Karpas-422 (cell line): ENCODE measurements around the gene NLRP11. TPM values are rescaled to one million over a fixed set of nuclear protein-coding genes. Genes with fewer than 3 reads are reported as not detected.

Source experiments
- DNase-seq: peaks from one replicate; pipeline ENCODE4 v3.0.0-alpha.2; 2015
- H2AFZ ChIP-seq: fragments of 200-600 bp; sonication (generic); 2 replicates; pipeline ENCODE4 v1.6.1; 2014; ENCODE audit warnings: antibody characterized with exemption, low read length, mixed read lengths
- H3K27ac ChIP-seq: fragments of 200-600 bp; sonication (generic); 2 replicates; pipeline ENCODE4 v1.5.1; 2014; ENCODE audit warnings: mild to moderate bottlenecking, low read length, moderate library complexity
- H3K27me3 ChIP-seq: fragments of 200-600 bp; sonication (generic); 2 replicates; pipeline ENCODE4 v1.6.1; 2014; ENCODE audit warnings: low read length, mixed read lengths
- H3K36me3 ChIP-seq: fragments of 200-600 bp; sonication (generic); 2 replicates; pipeline ENCODE4 v1.6.1; 2014; ENCODE audit warnings: low read length, mixed read lengths; ENCODE audit not compliant: insufficient read depth
- H3K4me1 ChIP-seq: fragments of 200-600 bp; sonication (generic); 2 replicates; pipeline ENCODE4 v1.6.1; 2014; ENCODE audit warnings: mild to moderate bottlenecking, low read length, mixed read lengths
- H3K4me2 ChIP-seq: fragments of 200-600 bp; sonication (generic); 2 replicates; pipeline ENCODE4 v1.6.1; 2014; ENCODE audit warnings: low read length, low read depth, mild to moderate bottlenecking; ENCODE audit not compliant: poor library complexity, severe bottlenecking
- H3K4me3 ChIP-seq: fragments of 200-600 bp; sonication (generic); 2 replicates; pipeline ENCODE4 v1.5.1; 2014; ENCODE audit warnings: mild to moderate bottlenecking, antibody characterized with exemption, low read length, mixed read lengths
- H3K79me2 ChIP-seq: fragments of 200-600 bp; sonication (generic); 2 replicates; pipeline ENCODE4 v1.6.1; 2014; ENCODE audit warnings: mild to moderate bottlenecking, low read length, mixed read lengths
- H3K9ac ChIP-seq: fragments of 200-600 bp; sonication (generic); 2 replicates; pipeline ENCODE4 v1.6.0; 2014; ENCODE audit warnings: low read length
- H3K9me2 ChIP-seq: fragments of 200-600 bp; sonication (generic), shearing (Covaris generic); replicated peaks from 2 replicates; pipeline ENCODE4 v1.6.0; 2014; ENCODE audit warnings: mild to moderate bottlenecking, low read length, moderate library complexity; ENCODE audit not compliant: insufficient read depth
- H3K9me3 ChIP-seq: fragments of 300-700, 200-600 bp; sonication (generic); 2 replicates; pipeline ENCODE4 v1.6.1; 2014; ENCODE audit warnings: low read length, mixed read lengths
- H4K20me1 ChIP-seq: fragments of 200-600 bp; sonication (generic); 2 replicates; pipeline ENCODE4 v1.6.1; 2014; ENCODE audit warnings: mild to moderate bottlenecking, antibody characterized with exemption, low read length, low read depth; ENCODE audit not compliant: insufficient read depth
- total RNA-seq: library from RNA; depleted of rRNA; stranded (reverse); fragments of >200 nt; shearing (Covaris generic); gene quantifications from 2 replicates; pipeline ENCODE4 v1.2.3, GENCODE V29; 2014; ENCODE audit warnings: low replicate concordance; rRNA removed

The NLRP11 gene
- total RNA-seq, result 1.8 and 5.0 TPM in 2 replicates

DNA sequence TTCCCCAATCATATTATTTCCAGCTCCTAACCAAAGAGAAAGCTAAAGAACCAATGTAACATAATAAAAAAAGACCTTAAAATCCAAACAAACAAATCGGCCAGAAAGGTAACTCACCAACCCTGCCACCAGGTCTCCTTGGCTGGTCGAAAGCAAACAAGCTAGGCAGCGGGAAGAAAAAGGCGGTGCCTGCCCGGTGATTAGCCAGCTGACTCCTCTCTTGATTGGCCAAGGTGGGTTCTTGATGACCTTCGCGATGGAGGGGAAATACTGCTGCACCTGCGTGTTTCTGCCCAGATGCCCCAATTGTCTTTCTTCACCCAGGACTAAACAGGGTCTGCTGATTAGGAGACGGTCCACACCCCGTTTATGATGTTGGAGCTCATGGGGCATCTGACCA, at the start of gene NLRP11:
Gene NLRP11, minus strand, starts transcription at position 154 of the 400 bp plus-strand sequence. CDS start 13,825 bp downstream, outside the sequence.
- H3K27ac ChIP-seq, result no peak within 1 kb of the TSS

DNA sequence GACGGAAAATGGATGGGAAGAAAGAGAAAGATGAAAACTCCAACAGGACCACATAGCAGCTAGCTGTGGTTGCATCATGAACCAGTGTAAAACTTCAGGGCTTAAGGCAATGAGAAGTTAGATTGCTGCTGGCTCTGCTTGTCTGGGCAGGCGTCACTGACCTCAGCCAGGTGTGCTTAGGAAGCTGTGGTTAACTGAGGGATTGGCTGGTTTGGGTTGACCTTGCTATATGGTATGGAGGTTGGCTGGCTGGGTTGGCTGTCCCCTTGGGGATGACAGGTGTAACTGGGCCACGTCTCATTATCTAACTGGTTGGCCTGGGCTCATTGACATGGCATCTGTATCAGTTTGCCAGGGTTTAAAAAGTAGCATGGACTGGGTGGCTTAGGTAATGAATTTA, 45.4 kb upstream of the NLRP11 start:
- Histone ChIP-seq H3K9ac (no peak overlapping the region), H3K4me2 (no peak overlapping the region), H2AFZ (no peak overlapping the region), H3K9me3 (no peaks in the 10 kb centered on the region), H4K20me1 (no peaks in the 10 kb centered on the region), H3K27me3 (0 out of 2 replicates have a peak, but pooled peaks cover 2% of the 10 kb centered on the region), H3K4me1 (peaks cover 16% of the 10 kb centered on the region), H3K79me2 (no peaks in the 10 kb centered on the region), H3K9me2 (no peaks in the 10 kb centered on the region), H3K27ac (no peak overlapping the region), H3K36me3 (no peaks in the 10 kb centered on the region), H3K4me3 (no peak overlapping the region)
- DNase-seq, result no peak

More for the DNA sequence above, at the start of gene NLRP11:
- Histone ChIP-seq H3K79me2 (no peaks in the 10 kb centered on the region), H3K4me1 (0 out of 2 replicates have a peak, but pooled peaks cover 6% of the 10 kb centered on the region), H3K4me2 (no peak within 1 kb of the TSS), H3K9ac (no peak within 1 kb of the TSS), H3K9me3 (no peaks in the 10 kb centered on the region), H3K9me2 (no peaks in the 10 kb centered on the region), H3K27me3 (no peaks in the 10 kb centered on the region), H2AFZ (no peak within 1 kb of the TSS), H4K20me1 (no peaks in the 10 kb centered on the region), H3K36me3 (no peaks in the 10 kb centered on the region), H3K4me3 (no peak within 1 kb of the TSS)
- DNase-seq, result no peak

DNA sequence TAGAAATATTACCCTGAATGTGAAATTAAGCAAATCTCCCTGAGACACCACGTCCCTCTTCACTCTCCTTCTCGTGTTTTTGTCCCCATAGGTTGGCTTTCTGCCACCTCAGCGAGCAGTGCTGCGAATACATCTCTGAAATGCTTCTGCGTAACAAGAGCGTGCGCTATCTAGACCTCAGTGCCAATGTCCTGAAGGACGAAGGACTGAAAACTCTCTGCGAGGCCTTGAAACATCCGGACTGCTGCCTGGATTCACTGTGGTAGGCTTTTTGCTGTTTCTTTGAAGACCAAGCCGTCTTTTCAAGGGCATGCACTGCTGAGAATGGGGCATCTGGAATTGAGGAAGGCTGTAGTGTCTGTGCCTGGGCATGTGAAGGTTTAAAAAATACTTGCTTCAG, 38.9 kb upstream of the NLRP11 start:
- Histone ChIP-seq H3K4me1 (peaks cover 24% of the 10 kb centered on the region), H3K79me2 (no peaks in the 10 kb centered on the region), H3K9ac (no peak overlapping the region), H4K20me1 (no peaks in the 10 kb centered on the region), H3K9me2 (no peaks in the 10 kb centered on the region), H2AFZ (no peak overlapping the region), H3K4me2 (no peak overlapping the region), H3K4me3 (no peak overlapping the region), H3K9me3 (no peaks in the 10 kb centered on the region), H3K36me3 (no peaks in the 10 kb centered on the region), H3K27ac (no peak overlapping the region), H3K27me3 (0 out of 2 replicates have a peak, but pooled peaks cover 2% of the 10 kb centered on the region)
- DNase-seq, result no peak

DNA sequence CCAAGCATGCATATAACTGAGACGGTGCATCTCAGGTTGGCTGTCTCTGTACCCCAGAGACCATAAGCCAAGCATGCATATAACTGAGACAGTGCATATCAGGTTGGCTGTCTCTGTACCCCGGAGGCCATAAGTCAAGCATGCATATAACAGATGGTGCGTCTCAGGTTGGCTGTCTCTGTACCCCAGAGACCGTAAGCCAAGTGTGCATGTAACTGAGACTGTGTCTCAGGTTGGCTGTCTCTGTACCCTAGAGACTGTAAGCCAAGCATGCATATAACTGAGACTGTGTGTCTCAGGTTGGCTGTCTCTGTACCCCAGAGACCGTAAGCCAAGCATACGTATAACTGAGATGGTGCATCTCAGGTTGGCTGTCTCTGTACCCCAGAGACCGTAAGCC, 35.3 kb upstream of the NLRP11 start:
- H3K4me3 ChIP-seq, result peak overlapping the region; percentile 2; the same call in 1 of the 2 replicates
- no peaks in the 10 kb centered on the region for H3K79me2 ChIP-seq
- H3K4me2 ChIP-seq, result peak overlapping the region; percentile 42
- H3K9me2 ChIP-seq, result no peaks in the 10 kb centered on the region
- no peaks in the 10 kb centered on the region for H3K27me3 ChIP-seq
- H3K27ac ChIP-seq, result peak overlapping the region; percentile 86
- H3K9me3 ChIP-seq, result no peaks in the 10 kb centered on the region
- no peaks in the 10 kb centered on the region for H4K20me1 ChIP-seq
- H3K4me1 ChIP-seq, result peaks cover 28% of the 10 kb centered on the region
- peak; percentile 97 for DNase-seq
- H2AFZ ChIP-seq, result no peak overlapping the region
- H3K9ac ChIP-seq, result no peak overlapping the region
- H3K36me3 ChIP-seq, result peaks cover 10% of the 10 kb centered on the region; the same call in 1 of the 2 replicates

DNA sequence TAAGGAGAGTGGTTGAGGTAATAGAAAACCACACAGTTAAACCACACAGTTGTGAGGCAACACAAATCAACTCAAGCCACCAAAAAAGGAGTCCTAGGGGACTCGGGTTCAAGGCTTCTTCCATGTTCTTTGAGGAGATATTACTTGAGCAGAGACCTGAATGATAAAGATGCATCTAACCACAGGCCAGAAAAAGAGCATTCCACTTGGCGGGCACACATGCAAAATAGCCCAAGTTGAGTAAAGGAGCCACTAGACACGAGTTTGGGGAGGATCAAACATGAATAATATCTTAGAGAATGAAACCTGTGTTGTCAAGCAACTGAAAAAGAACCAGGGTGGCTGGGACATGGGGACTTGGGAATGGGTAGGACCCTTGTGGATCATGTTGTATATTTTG, 34.7 kb upstream of the NLRP11 start:
- Histone ChIP-seq H3K4me2 (peak overlapping the region; percentile 42), H2AFZ (no peak overlapping the region), H3K36me3 (peaks cover 10% of the 10 kb centered on the region; the same call in 1 of the 2 replicates), H3K27me3 (no peaks in the 10 kb centered on the region), H3K9me3 (no peaks in the 10 kb centered on the region), H3K9ac (peak overlapping the region; percentile 0; the same call in 1 of the 2 replicates), H3K27ac (peak overlapping the region; percentile 86), H3K79me2 (no peaks in the 10 kb centered on the region), H3K9me2 (no peaks in the 10 kb centered on the region), H4K20me1 (no peaks in the 10 kb centered on the region), H3K4me1 (peaks cover 34% of the 10 kb centered on the region), H3K4me3 (peak overlapping the region; percentile 15; the same call in 1 of the 2 replicates)
- DNase-seq, result peak; percentile 92

DNA sequence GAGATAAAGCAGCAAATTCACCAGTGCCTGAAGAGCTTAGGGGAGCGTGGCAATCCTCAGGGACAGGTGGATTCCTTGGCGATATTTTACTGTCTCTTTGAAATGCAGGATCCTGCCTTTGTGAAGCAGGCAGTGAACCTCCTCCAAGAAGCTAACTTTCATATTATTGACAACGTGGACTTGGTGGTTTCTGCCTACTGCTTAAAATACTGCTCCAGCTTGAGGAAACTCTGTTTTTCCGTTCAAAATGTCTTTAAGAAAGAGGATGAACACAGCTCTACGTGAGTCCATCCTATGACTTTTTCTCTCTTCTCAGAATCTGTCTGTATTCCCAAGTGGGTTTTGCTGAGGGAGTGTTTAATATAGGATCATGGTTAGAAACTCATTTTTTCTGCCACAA, 27.2 kb upstream of the NLRP11 start:
- peak overlapping the region; percentile 92 for H3K27ac ChIP-seq
- H3K9me2 ChIP-seq, result no peaks in the 10 kb centered on the region
- H3K36me3 ChIP-seq, result peaks cover 6% of the 10 kb centered on the region; the same call in 1 of the 2 replicates
- H3K9me3 ChIP-seq, result no peaks in the 10 kb centered on the region
- peak overlapping the region; percentile 68 for H3K9ac ChIP-seq
- peak overlapping the region; percentile 71 for H3K4me2 ChIP-seq
- DNase-seq, result peak; percentile 52
- peak overlapping the region; percentile 67 for H3K4me3 ChIP-seq
- no peaks in the 10 kb centered on the region for H3K27me3 ChIP-seq
- peaks cover 77% of the 10 kb centered on the region for H3K4me1 ChIP-seq
- H3K79me2 ChIP-seq, result peaks cover 9% of the 10 kb centered on the region; the same call in 1 of the 2 replicates
- no peaks in the 10 kb centered on the region; the same call in 1 of the 2 replicates for H4K20me1 ChIP-seq
- no peak overlapping the region for H2AFZ ChIP-seq

DNA sequence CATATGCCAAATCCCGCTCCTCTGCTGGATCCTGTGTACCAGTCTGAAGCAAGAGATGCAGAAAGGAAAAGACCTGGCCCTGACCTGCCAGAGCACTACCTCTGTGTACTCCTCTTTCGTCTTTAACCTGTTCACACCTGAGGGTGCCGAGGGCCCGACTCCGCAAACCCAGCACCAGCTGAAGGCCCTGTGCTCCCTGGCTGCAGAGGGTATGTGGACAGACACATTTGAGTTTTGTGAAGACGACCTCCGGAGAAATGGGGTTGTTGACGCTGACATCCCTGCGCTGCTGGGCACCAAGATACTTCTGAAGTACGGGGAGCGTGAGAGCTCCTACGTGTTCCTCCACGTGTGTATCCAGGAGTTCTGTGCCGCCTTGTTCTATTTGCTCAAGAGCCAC, 26.6 kb upstream of the NLRP11 start:
- peak overlapping the region; percentile 71 for H3K4me2 ChIP-seq
- H2AFZ ChIP-seq, result peak overlapping the region; percentile 56
- H3K27me3 ChIP-seq, result no peaks in the 10 kb centered on the region
- no peaks in the 10 kb centered on the region for H3K9me3 ChIP-seq
- peak overlapping the region; percentile 68 for H3K9ac ChIP-seq
- no peaks in the 10 kb centered on the region; the same call in 1 of the 2 replicates for H4K20me1 ChIP-seq
- H3K9me2 ChIP-seq, result no peaks in the 10 kb centered on the region
- DNase-seq, result peak; percentile 54
- H3K79me2 ChIP-seq, result peaks cover 9% of the 10 kb centered on the region; the same call in 1 of the 2 replicates
- H3K4me3 ChIP-seq, result peak overlapping the region; percentile 67
- H3K4me1 ChIP-seq, result peaks cover 83% of the 10 kb centered on the region
- H3K27ac ChIP-seq, result peak overlapping the region; percentile 92
- peaks cover 6% of the 10 kb centered on the region; the same call in 1 of the 2 replicates for H3K36me3 ChIP-seq

DNA sequence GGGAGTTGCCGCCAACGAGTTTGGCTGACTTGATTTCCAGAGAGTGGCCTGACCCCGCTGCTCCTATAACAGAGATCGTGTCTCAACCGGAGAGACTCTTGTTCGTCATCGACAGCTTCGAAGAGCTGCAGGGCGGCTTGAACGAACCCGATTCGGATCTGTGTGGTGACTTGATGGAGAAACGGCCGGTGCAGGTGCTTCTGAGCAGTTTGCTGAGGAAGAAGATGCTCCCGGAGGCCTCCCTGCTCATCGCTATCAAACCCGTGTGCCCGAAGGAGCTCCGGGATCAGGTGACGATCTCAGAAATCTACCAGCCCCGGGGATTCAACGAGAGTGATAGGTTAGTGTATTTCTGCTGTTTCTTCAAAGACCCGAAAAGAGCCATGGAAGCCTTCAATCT, 26.2 kb upstream of the NLRP11 start:
- Histone ChIP-seq H3K4me2 (peak overlapping the region; percentile 71), H3K27ac (peak overlapping the region; percentile 92), H3K9ac (peak overlapping the region; percentile 68)

More for the DNA sequence above, 26.2 kb upstream of the NLRP11 start:
- Histone ChIP-seq H3K4me3 (peak overlapping the region; percentile 67), H3K27me3 (no peaks in the 10 kb centered on the region), H2AFZ (peak overlapping the region; percentile 56), H3K9me3 (no peaks in the 10 kb centered on the region), H4K20me1 (no peaks in the 10 kb centered on the region; the same call in 1 of the 2 replicates), H3K9me2 (no peaks in the 10 kb centered on the region), H3K36me3 (peaks cover 4% of the 10 kb centered on the region; the same call in 1 of the 2 replicates), H3K4me1 (peaks cover 87% of the 10 kb centered on the region), H3K79me2 (peaks cover 9% of the 10 kb centered on the region; the same call in 1 of the 2 replicates)
- peak; percentile 63 for DNase-seq
